ENCODE data around the gene IGFBPL1.

The IGFBPL1 gene

GRCh38 chr9:38405785-38406184 is 18.5 kb downstream of the IGFBPL1 start:
- no peak for TF ChIP-seq EGR1 (IDR thresholded peaks at IDR 0.05)
- no peak for TF ChIP-seq TEAD4 (IDR thresholded peaks at IDR 0.05)
- no peak for TF ChIP-seq ZBTB7A (IDR thresholded peaks at IDR 0.05; ENCODE audit: low read depth)
- no peak for TF ChIP-seq MAX (IDR thresholded peaks at IDR 0.05)
- TF ChIP-seq YY1 (IDR thresholded peaks at IDR 0.05; ENCODE audit: low read depth): no peak
- TF ChIP-seq TCF12 (IDR thresholded peaks at IDR 0.05; ENCODE audit: low read depth): no peak
- TF ChIP-seq RAD21 (IDR thresholded peaks at IDR 0.05; ENCODE audit: low read depth): no peak

DNA sequence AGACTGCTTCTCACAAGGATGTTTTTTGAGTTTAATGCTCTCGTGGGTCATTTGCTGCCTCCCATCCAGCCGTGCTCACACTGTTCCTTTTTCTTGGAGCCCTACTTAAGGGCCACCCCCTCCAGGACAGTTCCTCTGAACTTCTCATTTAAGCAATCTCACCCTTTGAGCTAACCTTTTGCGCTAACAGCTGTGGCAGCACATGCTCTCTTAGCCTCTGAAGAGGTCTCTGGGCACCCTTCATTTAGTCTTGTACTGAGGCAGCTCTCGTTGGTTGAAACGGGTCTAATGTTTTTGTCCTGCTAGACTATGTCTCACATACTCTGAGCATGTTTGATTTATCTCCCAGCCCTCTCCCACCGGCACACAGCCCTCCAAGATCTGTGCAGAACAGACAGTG is 19.9 kb downstream of the IGFBPL1 start:
- no peak for TF ChIP-seq ZBTB7A (IDR thresholded peaks at IDR 0.05; ENCODE audit: low read depth)
- no peak for TF ChIP-seq EGR1 (IDR thresholded peaks at IDR 0.05)
- TF ChIP-seq RAD21 (IDR thresholded peaks at IDR 0.05; ENCODE audit: low read depth): no peak
- no peak for TF ChIP-seq CREB1 (IDR thresholded peaks at IDR 0.05; ENCODE audit: low read depth)
- TF ChIP-seq EP300 (IDR thresholded peaks at IDR 0.05; ENCODE audit: borderline replicate concordance): no peak
- no peak for TF ChIP-seq TCF12 (IDR thresholded peaks at IDR 0.05; ENCODE audit: low read depth)
- no peak for TF ChIP-seq TAF1 (IDR thresholded peaks at IDR 0.05; ENCODE audit: low read depth)
- TF ChIP-seq USF1 (IDR thresholded peaks at IDR 0.05): no peak
- no peak for TF ChIP-seq MAX (IDR thresholded peaks at IDR 0.05)
- TF ChIP-seq TEAD4 (IDR thresholded peaks at IDR 0.05): no peak
- no peak for TF ChIP-seq NFIC (IDR thresholded peaks at IDR 0.05)
- TF ChIP-seq, protein P1, sequence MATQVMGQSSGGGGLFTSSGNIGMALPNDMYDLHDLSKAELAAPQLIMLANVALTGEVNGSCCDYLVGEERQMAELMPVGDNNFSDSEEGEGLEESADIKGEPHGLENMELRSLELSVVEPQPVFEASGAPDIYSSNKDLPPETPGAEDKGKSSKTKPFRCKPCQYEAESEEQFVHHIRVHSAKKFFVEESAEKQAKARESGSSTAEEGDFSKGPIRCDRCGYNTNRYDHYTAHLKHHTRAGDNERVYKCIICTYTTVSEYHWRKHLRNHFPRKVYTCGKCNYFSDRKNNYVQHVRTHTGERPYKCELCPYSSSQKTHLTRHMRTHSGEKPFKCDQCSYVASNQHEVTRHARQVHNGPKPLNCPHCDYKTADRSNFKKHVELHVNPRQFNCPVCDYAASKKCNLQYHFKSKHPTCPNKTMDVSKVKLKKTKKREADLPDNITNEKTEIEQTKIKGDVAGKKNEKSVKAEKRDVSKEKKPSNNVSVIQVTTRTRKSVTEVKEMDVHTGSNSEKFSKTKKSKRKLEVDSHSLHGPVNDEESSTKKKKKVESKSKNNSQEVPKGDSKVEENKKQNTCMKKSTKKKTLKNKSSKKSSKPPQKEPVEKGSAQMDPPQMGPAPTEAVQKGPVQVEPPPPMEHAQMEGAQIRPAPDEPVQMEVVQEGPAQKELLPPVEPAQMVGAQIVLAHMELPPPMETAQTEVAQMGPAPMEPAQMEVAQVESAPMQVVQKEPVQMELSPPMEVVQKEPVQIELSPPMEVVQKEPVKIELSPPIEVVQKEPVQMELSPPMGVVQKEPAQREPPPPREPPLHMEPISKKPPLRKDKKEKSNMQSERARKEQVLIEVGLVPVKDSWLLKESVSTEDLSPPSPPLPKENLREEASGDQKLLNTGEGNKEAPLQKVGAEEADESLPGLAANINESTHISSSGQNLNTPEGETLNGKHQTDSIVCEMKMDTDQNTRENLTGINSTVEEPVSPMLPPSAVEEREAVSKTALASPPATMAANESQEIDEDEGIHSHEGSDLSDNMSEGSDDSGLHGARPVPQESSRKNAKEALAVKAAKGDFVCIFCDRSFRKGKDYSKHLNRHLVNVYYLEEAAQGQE (IDR thresholded peaks at IDR 0.05; ENCODE audit: low read depth): no peak
- no peak for TF ChIP-seq CEBPB (IDR thresholded peaks at IDR 0.05)
- TF ChIP-seq YY1 (IDR thresholded peaks at IDR 0.05; ENCODE audit: low read depth): no peak
- no peak for TF ChIP-seq FOXM1 (IDR thresholded peaks at IDR 0.05; ENCODE audit: borderline replicate concordance, low read depth)

- no peak for TF ChIP-seq ZBTB7A (IDR thresholded peaks at IDR 0.05; ENCODE audit: low read depth)
Observed at GRCh38 chr9:38401994-38402393, 22.3 kb downstream of the IGFBPL1 start.

GRCh38 chr9:38396371-38396671 is 27.9 kb downstream of the IGFBPL1 start:
- TF ChIP-seq YY1 (IDR thresholded peaks at IDR 0.05; ENCODE audit: low read depth) (no peak), RAD21 (IDR thresholded peaks at IDR 0.05; ENCODE audit: low read depth) (no peak), EP300 (IDR thresholded peaks at IDR 0.05; ENCODE audit: borderline replicate concordance) (no peak), NFIC (IDR thresholded peaks at IDR 0.05) (no peak), USF1 (IDR thresholded peaks at IDR 0.05) (no peak), MAX (IDR thresholded peaks at IDR 0.05) (no peak), EGR1 (IDR thresholded peaks at IDR 0.05) (no peak), CREB1 (IDR thresholded peaks at IDR 0.05; ENCODE audit: low read depth) (no peak)
- TF ChIP-seq, protein P1 (IDR thresholded peaks at IDR 0.05; ENCODE audit: low read depth): no peak

DNA sequence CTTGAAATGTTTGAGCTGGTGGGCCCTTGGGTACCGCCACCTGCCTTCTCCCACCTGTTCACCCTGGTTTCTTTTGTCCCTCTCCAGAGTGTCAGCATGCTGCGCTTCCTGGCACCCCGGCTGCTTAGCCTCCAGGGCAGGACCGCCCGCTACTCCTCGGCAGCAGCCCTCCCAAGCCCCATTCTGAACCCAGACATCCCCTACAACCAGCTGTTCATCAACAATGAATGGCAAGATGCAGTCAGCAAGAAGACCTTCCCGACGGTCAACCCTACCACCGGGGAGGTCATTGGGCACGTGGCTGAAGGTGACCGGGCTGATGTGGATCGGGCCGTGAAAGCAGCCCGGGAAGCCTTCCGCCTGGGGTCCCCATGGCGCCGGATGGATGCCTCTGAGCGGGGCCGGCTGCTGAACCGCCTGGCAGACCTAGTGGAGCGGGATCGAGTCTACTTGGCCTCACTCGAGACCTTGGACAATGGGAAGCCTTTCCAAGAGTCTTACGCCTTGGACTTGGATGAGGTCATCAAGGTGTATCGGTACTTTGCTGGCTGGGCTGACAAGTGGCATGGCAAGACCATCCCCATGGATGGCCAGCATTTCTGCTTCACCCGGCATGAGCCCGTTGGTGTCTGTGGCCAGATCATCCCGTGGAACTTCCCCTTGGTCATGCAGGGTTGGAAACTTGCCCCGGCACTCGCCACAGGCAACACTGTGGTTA is 28.4 kb downstream of the IGFBPL1 start:
- TF ChIP-seq ZBTB7A (IDR thresholded peaks at IDR 0.05; ENCODE audit: low read depth) (no peak), CEBPB (IDR thresholded peaks at IDR 0.05) (no peak), YY1 (IDR thresholded peaks at IDR 0.05; ENCODE audit: low read depth) (no peak), NFIC (IDR thresholded peaks at IDR 0.05) (no peak), USF1 (IDR thresholded peaks at IDR 0.05) (no peak), TAF1 (IDR thresholded peaks at IDR 0.05; ENCODE audit: low read depth) (no peak), EP300 (IDR thresholded peaks at IDR 0.05; ENCODE audit: borderline replicate concordance) (no peak), EGR1 (IDR thresholded peaks at IDR 0.05) (no peak)

DNA sequence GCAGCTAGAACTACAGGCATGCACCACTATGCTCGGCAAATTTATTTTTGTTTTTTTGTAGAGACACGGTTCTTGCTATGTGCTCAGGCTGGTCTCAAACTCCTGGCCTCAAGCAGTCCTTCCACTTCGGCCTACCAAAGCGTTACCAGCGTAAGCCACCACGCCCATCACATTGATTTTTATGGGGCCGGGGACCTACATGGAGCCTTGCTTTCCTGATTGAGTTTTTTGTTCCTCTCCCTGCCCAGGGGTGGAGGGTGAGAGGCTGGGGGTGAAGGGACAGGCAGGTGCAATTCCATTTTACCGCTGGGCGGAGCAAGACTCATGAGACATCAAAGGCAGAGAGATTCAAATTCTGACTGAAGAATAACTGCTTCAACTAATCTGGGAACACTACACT is 29.8 kb downstream of the IGFBPL1 start:
- TF ChIP-seq CEBPB (IDR thresholded peaks at IDR 0.05) (no peak), MAX (IDR thresholded peaks at IDR 0.05) (no peak), RAD21 (IDR thresholded peaks at IDR 0.05; ENCODE audit: low read depth) (no peak), YY1 (IDR thresholded peaks at IDR 0.05; ENCODE audit: low read depth) (no peak), NFIC (IDR thresholded peaks at IDR 0.05) (no peak), TCF12 (IDR thresholded peaks at IDR 0.05; ENCODE audit: low read depth) (no peak), USF1 (IDR thresholded peaks at IDR 0.05) (no peak), FOXM1 (IDR thresholded peaks at IDR 0.05; ENCODE audit: borderline replicate concordance, low read depth) (no peak), ZBTB7A (IDR thresholded peaks at IDR 0.05; ENCODE audit: low read depth) (no peak), TAF1 (IDR thresholded peaks at IDR 0.05; ENCODE audit: low read depth) (no peak), CREB1 (IDR thresholded peaks at IDR 0.05; ENCODE audit: low read depth) (no peak), TEAD4 (IDR thresholded peaks at IDR 0.05) (no peak), EP300 (IDR thresholded peaks at IDR 0.05; ENCODE audit: borderline replicate concordance) (no peak), EGR1 (IDR thresholded peaks at IDR 0.05) (no peak)
- TF ChIP-seq, protein P1 (IDR thresholded peaks at IDR 0.05; ENCODE audit: low read depth): no peak
